ENCODE results near the gene TLR8. TPM values are rescaled to one million over a fixed set of nuclear protein-coding genes. Genes with fewer than 3 reads are reported as not detected.

TLR8 gene
- total and polyA plus RNA-seq, 2 experiments from 2014 or later: not detected

- Histone ChIP-seq H3K4me3 (no peak overlapping the region), H3K36me3 (ENCODE audit: insufficient read depth) (no peaks in the 10 kb centered on the region), H2AFZ (no peak overlapping the region), H3K79me2 (replicated peaks; ENCODE audit: insufficient read depth) (no peaks in the 10 kb centered on the region), H3K4me2 (peak overlapping the region; percentile 38; the same call in 1 of the 2 replicates), H3K9me2 (ENCODE audit: insufficient read depth) (no peaks in the 10 kb centered on the region), H4K20me1 (replicated peaks; ENCODE audit: insufficient read depth) (no peaks in the 10 kb centered on the region), H3K27me3 (ENCODE audit: insufficient read depth) (no peaks in the 10 kb centered on the region), H3K27ac (ENCODE audit: low read depth) (no peak overlapping the region), H3K4me1 (ENCODE audit: insufficient read depth) (peaks cover 5% of the 10 kb centered on the region; the same call in 1 of the 2 replicates), H3F3A (replicated peaks; ENCODE audit: low read depth) (no peaks in the 10 kb centered on the region)
- DNase-seq (ENCODE audit: low spot score) (no peak), ATAC-seq (no peak)
- Mint-ChIP-seq H3K4me1 (peaks cover 15% of the 10 kb centered on the region; the same call in 2 of the 3 replicates), H3K27ac (peak overlapping the region; percentile 74; the same call in 1 of the 2 replicates), H3K4me3 (no peak overlapping the region), H3K36me3 (ENCODE audit: low read depth) (no peaks in the 10 kb centered on the region), H3K27me3 (ENCODE audit: insufficient read depth, low read depth, poor library complexity) (peaks cover 2% of the 10 kb centered on the region), H3K9me3 (no peaks in the 10 kb centered on the region)
- TF ChIP-seq ZNF331 (CRISPR knock-in tag; IDR thresholded peaks at IDR 0.05; ENCODE audit: low read depth) (no peak), EZH2phosphoT487 (IDR thresholded peaks at IDR 0.05; ENCODE audit: unreplicated experiment) (no peak), NANOG (IDR thresholded peaks at IDR 0.05; ENCODE audit: borderline replicate concordance) (no peak), CTCF (conservative IDR thresholded peaks at IDR 0.05; ENCODE audit: low read depth in 2 of 2) (no peak), ETS1 (IDR thresholded peaks at IDR 0.05) (no peak), EZH2 (IDR thresholded peaks at IDR 0.05; ENCODE audit: low read depth, unreplicated experiment) (no peak), ZNF114 (CRISPR knock-in tag; IDR thresholded peaks at IDR 0.05) (no peak), CREB1 (CRISPR knock-in tag; IDR thresholded peaks at IDR 0.05; ENCODE audit: low read depth) (no peak), POLR2AphosphoS5 (IDR thresholded peaks at IDR 0.05; ENCODE audit: low read depth) (no peak)
These were observed 6.9 kb upstream of the TLR8 start for GRCh38 chrX:12899506-12899905.

- Histone ChIP-seq H3K79me2 (replicated peaks; ENCODE audit: insufficient read depth) (no peaks in the 10 kb centered on the region), H3F3A (replicated peaks; ENCODE audit: low read depth) (no peaks in the 10 kb centered on the region), H3K4me2 (no peak overlapping the region), H3K4me3 (no peak overlapping the region), H2AFZ (no peak overlapping the region), H3K36me3 (ENCODE audit: insufficient read depth) (no peaks in the 10 kb centered on the region), H3K27ac (ENCODE audit: low read depth) (no peak overlapping the region), H3K27me3 (ENCODE audit: insufficient read depth) (no peaks in the 10 kb centered on the region), H3K9me2 (ENCODE audit: insufficient read depth) (no peaks in the 10 kb centered on the region), H3K4me1 (ENCODE audit: insufficient read depth) (peaks cover 5% of the 10 kb centered on the region; the same call in 1 of the 2 replicates), H4K20me1 (replicated peaks; ENCODE audit: insufficient read depth) (no peaks in the 10 kb centered on the region)
- Mint-ChIP-seq H3K27me3 (ENCODE audit: insufficient read depth, low read depth, poor library complexity) (peaks cover 2% of the 10 kb centered on the region), H3K27ac (no peak overlapping the region), H3K4me3 (no peak overlapping the region), H3K36me3 (ENCODE audit: low read depth) (no peaks in the 10 kb centered on the region), H3K9me3 (no peaks in the 10 kb centered on the region), H3K4me1 (peaks cover 15% of the 10 kb centered on the region; the same call in 2 of the 3 replicates)
- ATAC-seq: no peak
- TF ChIP-seq ZNF114 (CRISPR knock-in tag; IDR thresholded peaks at IDR 0.05): no peak
- TF ChIP-seq NANOG (IDR thresholded peaks at IDR 0.05; ENCODE audit: borderline replicate concordance): no peak
- TF ChIP-seq CTCF (conservative IDR thresholded peaks at IDR 0.05; ENCODE audit: low read depth in 2 of 2): peak; percentile 51 to 73
- peak; percentile 41 for DNase-seq (ENCODE audit: low spot score)
These were observed 4.9 kb upstream of the TLR8 start for GRCh38 chrX:12901486-12901885.

All from GM23338 (cell line).